ENCODE measurements around the gene SLC3A2. TPM values are rescaled to one million over a fixed set of nuclear protein-coding genes. Genes with fewer than 3 reads are reported as not detected.
A peak's percentile ranks its signal among the peaks of the same experiment; 100 is the strongest.

The SLC3A2 gene
- total and polyA plus RNA-seq, 2 of the 13 experiments (the other 11 are each of a cell fraction or from before 2014, with no cell fraction given): 213 to 226 TPM

GRCh38 chr11:62852523-62853188, 28.0 kb upstream of the SLC3A2 start:
- Histone ChIP-seq H3K9ac (ENCODE audit: insufficient read depth, low read depth, low read length) (peak overlapping the region; percentile 99), H3K27ac (ENCODE audit: extremely low read length, insufficient read depth, low read length) (peak overlapping the region; percentile 90), H4K20me1 (ENCODE audit: insufficient read depth, low read length) (peaks cover 37% of the 10 kb centered on the region), H2AFZ (ENCODE audit: low read length) (no peak overlapping the region), H3K9me3 (ENCODE audit: low read length) (no peaks in the 10 kb centered on the region), H3K4me3 (replicated peaks in 1 of 3; ENCODE audit: insufficient read depth in 1 of 3, low read depth in 2 of 3, low read length in 3 of 3) (peak overlapping the region; percentile 7 to 96 (median 86); a peak in 2 of 6 replicates), H3K27me3 (ENCODE audit: control insufficient read depth in 1 of 2, insufficient read depth in 2 of 2, low read length in 2 of 2) (no peaks in the 10 kb centered on the region; a peak in 1 of 5 replicates), H3K79me2 (ENCODE audit: insufficient read depth, low read length) (peaks cover 49% of the 10 kb centered on the region), H3K4me2 (ENCODE audit: low read depth, low read length) (peak overlapping the region; percentile 99), H3K4me1 (ENCODE audit: insufficient read depth, low read length) (peaks cover 55% of the 10 kb centered on the region), H3K36me3 (replicated peaks in 1 of 2; ENCODE audit: control insufficient read depth in 1 of 2, insufficient read depth in 2 of 2, low read length in 2 of 2) (peaks cover 11 to 33% of the 10 kb centered on the region in 2 experiments)
- ATAC-seq (no peak), FAIRE-seq (no peak), DNase-seq (ENCODE audit: low spot score) (no peak)
- ChIA-PET CTCF (ENCODE audit: low intra/inter-chr PET ratio, low total read pairs) (no interaction called here), POLR2A (interaction anchor here (1.2 to 9.4 kb wide), 9 partner anchors 10 to 99 kb away, joined by 3 to 362 read pairs (median 6); partner anchors contain the start of genes POLR2G, SLC3A2, STX5 and TEX54)
- in situ Hi-C loops (cut with HindIII; ENCODE audit: extremely low pct_ligation_motif_present, low pct_unique_long_range_greater_than_20kb): no loop called here
- no TSS peak for BruUV-seq (replicated peaks)
- peak; percentile 25 for TF ChIP-seq RBM22 (optimal IDR thresholded peaks at IDR 0.05; ENCODE audit: low read length)
- TF ChIP-seq POLR2AphosphoS5 (IDR thresholded peaks at IDR 0.05; ENCODE audit: low read depth, low read length): peak; percentile 8; the same call in 1 of the 2 replicates
- no peak for TF ChIP-seq SAP130 (CRISPR knock-in tag; IDR thresholded peaks at IDR 0.05; ENCODE audit: low read depth)
- TF ChIP-seq ZNF326 (CRISPR knock-in tag; IDR thresholded peaks at IDR 0.05; ENCODE audit: borderline replicate concordance): no peak
- peak; percentile 48; the same call in 1 of the 2 replicates for TF ChIP-seq RBFOX2 (IDR thresholded peaks at IDR 0.05; ENCODE audit: low read depth, low read length)
- intact Hi-C loops (cut with micrococcal nuclease; ENCODE audit: unreplicated experiment): no loop called here

GRCh38 chr11:62853279-62853965, 27.3 kb upstream of the SLC3A2 start:
- in situ Hi-C loops (cut with HindIII; ENCODE audit: extremely low pct_ligation_motif_present, low pct_unique_long_range_greater_than_20kb): no loop called here
- Histone ChIP-seq H3K4me2 (ENCODE audit: low read depth, low read length) (peak overlapping the region; percentile 99), H2AFZ (ENCODE audit: low read length) (no peak overlapping the region), H4K20me1 (ENCODE audit: insufficient read depth, low read length) (peaks cover 37% of the 10 kb centered on the region), H3K27me3 (ENCODE audit: control insufficient read depth in 1 of 2, insufficient read depth in 2 of 2, low read length in 2 of 2) (no peaks in the 10 kb centered on the region; a peak in 1 of 5 replicates), H3K27ac (ENCODE audit: extremely low read length, insufficient read depth, low read length) (peak overlapping the region; percentile 90), H3K4me1 (ENCODE audit: insufficient read depth, low read length) (peaks cover 62% of the 10 kb centered on the region), H3K4me3 (replicated peaks in 1 of 3; ENCODE audit: insufficient read depth in 1 of 3, low read depth in 2 of 3, low read length in 3 of 3) (peak overlapping the region; percentile 86 to 96 (median 94); a peak in 5 of 6 replicates), H3K9ac (ENCODE audit: insufficient read depth, low read depth, low read length) (peak overlapping the region; percentile 99), H3K36me3 (replicated peaks in 1 of 2; ENCODE audit: control insufficient read depth in 1 of 2, insufficient read depth in 2 of 2, low read length in 2 of 2) (peaks cover 11 to 33% of the 10 kb centered on the region in 2 experiments), H3K9me3 (ENCODE audit: low read length) (no peaks in the 10 kb centered on the region), H3K79me2 (ENCODE audit: insufficient read depth, low read length) (peaks cover 57% of the 10 kb centered on the region)
- CTCF ChIA-PET (ENCODE audit: low intra/inter-chr PET ratio, low total read pairs): no interaction called here
- DNase-seq (ENCODE audit: low spot score): no peak
- FAIRE-seq: no peak
- POLR2A ChIA-PET: interaction anchor here (1.0 to 9.4 kb wide), 14 partner anchors 9 to 126 kb away, joined by 3 to 362 read pairs (median 12); partner anchors contain the start of genes SLC3A2, STX5, TEX54 and TMEM179B
- 40% methylated on average over 7 of the region's 7 CpGs for WGBS (ENCODE audit: low lambda C conversion rate)
- ATAC-seq: no peak
- intact Hi-C loops (cut with micrococcal nuclease; ENCODE audit: unreplicated experiment): no loop called here
- BruUV-seq (replicated peaks): no TSS peak
- TF ChIP-seq AHDC1 (CRISPR knock-in tag; IDR thresholded peaks at IDR 0.05; ENCODE audit: borderline replicate concordance) (no peak), ERF (CRISPR knock-in tag; IDR thresholded peaks at IDR 0.05) (no peak), ZBTB42 (CRISPR knock-in tag; IDR thresholded peaks at IDR 0.05) (no peak), RFX5 (IDR thresholded peaks at IDR 0.05; ENCODE audit: low read depth, low read length) (no peak), ZNF749 (CRISPR knock-in tag; IDR thresholded peaks at IDR 0.05; ENCODE audit: borderline replicate concordance) (no peak), RBM22 (optimal IDR thresholded peaks at IDR 0.05; ENCODE audit: low read length) (peak; percentile 30), ZNF350 (CRISPR knock-in tag; IDR thresholded peaks at IDR 0.05; ENCODE audit: borderline replicate concordance, low read depth) (no peak)
